Spleen (tissue), 11 donors: Measurements from ENCODE around the gene KDM2A. TPM values are rescaled to one million over a fixed set of nuclear protein-coding genes. Genes with fewer than 3 reads are reported as not detected.
"Not testable (repeated sequence)": the region's sequence is repeated elsewhere in the genome, so short reads cannot be mapped to it uniquely, and the experiment has no call there.

ENCODE experiments used
- DNase-seq: peaks from one replicate; pipeline ENCODE4 v3.0.0-alpha.2; 2020
- H3K27ac ChIP-seq, 8 donors: fragments of 200-600 bp; sonication (generic) in 7 of 8; 1 replicate in 4 of 8; 2 replicates in 4 of 8; pipeline versions ENCODE4 v1.5.0 to v1.8.0; 2016 to 2021; ENCODE audit warnings: inconsistent platforms in 4 of 8, mild to moderate bottlenecking in 4 of 8, moderate library complexity in 1 of 8
- H3K27me3 ChIP-seq, 7 donors: fragments of 200-600 bp; sonication (generic) in 6 of 7; replicated peaks in 1 of 7; 1 replicate in 4 of 7; 2 replicates in 3 of 7; pipeline versions ENCODE4 v1.5.0 to v1.8.0; 2016 to 2021; ENCODE audit warnings: inconsistent platforms in 3 of 7, mild to moderate bottlenecking in 1 of 7
- H3K36me3 ChIP-seq, 6 donors: fragments of 200-600 bp; sonication (generic) in 5 of 6; 1 replicate in 4 of 6; 2 replicates in 2 of 6; pipeline versions ENCODE4 v1.5.0 to v1.8.0; 2016 to 2021; ENCODE audit warnings: inconsistent platforms in 2 of 6
- H3K4me1 ChIP-seq, 6 donors: fragments of 200-600 bp; sonication (generic) in 5 of 6; 1 replicate in 3 of 6; 2 replicates in 3 of 6; pipeline versions ENCODE4 v1.5.0 to v1.8.0; 2016 to 2021; ENCODE audit warnings: inconsistent platforms in 3 of 6
- H3K4me3 ChIP-seq, 8 donors: fragments of 200-600 bp; sonication (generic) in 7 of 8; 1 replicate in 4 of 8; 2 replicates in 4 of 8; pipeline versions ENCODE4 v1.5.0 to v1.8.0; 2016 to 2021; ENCODE audit warnings: inconsistent platforms in 4 of 8, mild to moderate bottlenecking in 4 of 8, moderate library complexity in 2 of 8
- H3K9me3 ChIP-seq, 8 donors: fragments of 200-600 bp; sonication (generic) in 7 of 8; 1 replicate in 4 of 8; 2 replicates in 4 of 8; pipeline versions ENCODE4 v1.5.0 to v1.8.0; 2016 to 2021; ENCODE audit warnings: inconsistent platforms in 4 of 8
- CTCF ChIP-seq, 11 experiments: fragments of 200-600 bp in 7 of 11; fragments of 450-650 bp in 4 of 11; sonication (generic) in 4 of 11; IDR thresholded peaks in 8 of 11; conservative IDR thresholded peaks in 3 of 11; 1 replicate in 7 of 11; 2 replicates in 4 of 11; pipeline versions ENCODE4 v1.4.0 to v1.8.0; 2016 to 2021; ENCODE audit warnings: antibody characterized with exemption in 11 of 11, inconsistent platforms in 4 of 11, mild to moderate bottlenecking in 1 of 11
- POLR2A ChIP-seq, 3 donors: fragments of 450-650 bp; IDR thresholded peaks; one replicate each; pipeline ENCODE4 v1.5.1; 2017; ENCODE audit warnings: antibody characterized with exemption in 3 of 3, mild to moderate bottlenecking in 1 of 3
- POLR2AphosphoS5 ChIP-seq, 3 donors: sonication (generic); formaldehyde crosslinking; IDR thresholded peaks; one replicate each; pipeline ENCODE4 v1.5.1; 2017; ENCODE audit warnings: antibody characterized with exemption in 3 of 3
- WGBS, 5 donors: extraction: QIAGEN DNeasy Blood & Tissue Kit in 3 of 5; methylation state at CpG; one replicate each; pipeline versions ENCODE4 v1.1.5 to v1.1.7; 2013 to 2018; 5-methylcytosine and 5-hydroxymethylcytosine counted together
- intact Hi-C: fragments of 100-400 bp; cut with DNase I; formaldehyde crosslinking; loops from one replicate; pipeline ENCODE4 v1.15.0; 2023; ENCODE audit warnings: low total_unique reads
- polyA plus RNA-seq, 3 donors: library from polyadenylated mRNA; stranded (reverse); fragments of 200-250 nt; gene quantifications; one replicate each; pipeline ENCODE4 v1.2.1, GENCODE V29; 2013
- total RNA-seq, 7 donors: library from RNA; depleted of rRNA in 3 of 7; stranded (reverse); fragments of >200 nt in 3 of 7; fragmentation: NEBNext Ultra II Directional in 4 of 7; extraction: Animal tissue kit (Norgen Biotek cat#: 25700) in 4 of 7; gene quantifications; one replicate each; pipeline versions ENCODE4 v1.1.0 to v1.2.1, GENCODE V29; 2016 to 2021
- donor health status: healthy with polysubstance abuse.
- donor health status: DM: no; HTN: no; CAD: no; lungs with moderate emphysema.
- donor health status: DM: no; HTN: no; CAD: no.
- donor health status: Bipolar disorder and iron deficiency.
- donor health status: healthy.
- donor health status: DM: no; HTN: no; CAD: no.
- donor health status: DM: yes; HTN: yes; CAD: no.

Gene KDM2A
- total and polyA plus RNA-seq, 10 donors = 18.5 to 149 (median 125) TPM

- 28 to 40% (median 37%) methylated on average over 1 of the region's 1 CpG for WGBS, 5 donors
Observed at GRCh38 chr11:67165623-67166022, 46.6 kb downstream of the KDM2A start.

GRCh38 chr11:67167091-67167490 lies 48.0 kb downstream of the KDM2A start:
- peaks cover 0 to 36% (median 4%) of the 10 kb centered on the region in 6 donors for H3K36me3 ChIP-seq
- H3K4me1 ChIP-seq = peaks cover 0 to 86% (median 31%) of the 10 kb centered on the region in 6 donors
- H3K27ac ChIP-seq = peak overlapping the region in 1 of 8 donors; percentile 7
- TF ChIP-seq POLR2AphosphoS5 (IDR thresholded peaks at IDR 0.05) (no peak), CTCF (IDR thresholded peaks at IDR 0.05 in 8 of 11, conservative IDR thresholded peaks at IDR 0.05 in 3 of 11) (no peak), POLR2A (IDR thresholded peaks at IDR 0.05) (no peak)
- intact Hi-C loops = no loop called here
- WGBS, 5 donors = 91 to 99% (median 93%) methylated on average over 2 of the region's 2 CpGs
- H3K9me3 ChIP-seq = no peaks in the 10 kb centered on the region
- DNase-seq = no peak
- H3K4me3 ChIP-seq = no peak overlapping the region
- no peaks in the 10 kb centered on the region for H3K27me3 ChIP-seq

More at GRCh38 chr11:67165623-67166022, 46.6 kb downstream of the KDM2A start:
- H3K4me3 ChIP-seq = no peak overlapping the region
- no peak for DNase-seq
- peaks cover 0 to 25% (median 4%) of the 10 kb centered on the region in 6 donors for H3K36me3 ChIP-seq
- intact Hi-C loops = no loop called here
- TF ChIP-seq POLR2A (IDR thresholded peaks at IDR 0.05) = no peak
- no peak for TF ChIP-seq CTCF (IDR thresholded peaks at IDR 0.05 in 8 of 11, conservative IDR thresholded peaks at IDR 0.05 in 3 of 11)
- no peak for TF ChIP-seq POLR2AphosphoS5 (IDR thresholded peaks at IDR 0.05)
- H3K4me1 ChIP-seq = peaks cover 0 to 89% (median 37%) of the 10 kb centered on the region in 6 donors
- peak overlapping the region in 3 of 8 donors; percentile 6 to 33 (median 16) for H3K27ac ChIP-seq
- H3K9me3 ChIP-seq = no peaks in the 10 kb centered on the region
- H3K27me3 ChIP-seq = no peaks in the 10 kb centered on the region

GRCh38 chr11:67167719-67168118 lies 48.7 kb downstream of the KDM2A start:
- WGBS, 5 donors = 92 to 100% (median 94%) methylated on average over 1 of the region's 1 CpG
- Histone ChIP-seq H3K9me3 (no peaks in the 10 kb centered on the region), H3K4me1 (peaks cover 0 to 84% (median 32%) of the 10 kb centered on the region in 6 donors), H3K36me3 (peaks cover 0 to 32% (median 4%) of the 10 kb centered on the region in 6 donors), H3K4me3 (no peak overlapping the region), H3K27ac (peak overlapping the region in 1 of 8 donors; percentile 15), H3K27me3 (no peaks in the 10 kb centered on the region)
- no peak for DNase-seq
- no peak for TF ChIP-seq POLR2A (IDR thresholded peaks at IDR 0.05)
- TF ChIP-seq POLR2AphosphoS5 (IDR thresholded peaks at IDR 0.05) = no peak
- TF ChIP-seq CTCF (IDR thresholded peaks at IDR 0.05 in 8 of 11, conservative IDR thresholded peaks at IDR 0.05 in 3 of 11) = no peak
- intact Hi-C loops = loop anchor here (2.0 kb wide), 1 partner anchor 87 kb away; no protein-coding TSS in a partner anchor

GRCh38 chr11:67168911-67169310 lies 49.8 kb downstream of the KDM2A start:
- H3K36me3 ChIP-seq = peaks cover 0 to 28% (median 0%) of the 10 kb centered on the region in 6 donors
- H3K4me3 ChIP-seq, DNase-seq, H3K27me3 ChIP-seq, H3K9me3 ChIP-seq, H3K27ac ChIP-seq: not testable (repeated sequence)
- 88 to 94% (median 92%) methylated on average over 9 of the region's 9 CpGs for WGBS, 5 donors
- intact Hi-C loops = loop anchor here (2.0 kb wide), 1 partner anchor 88 kb away; no protein-coding TSS in a partner anchor
- H3K4me1 ChIP-seq = peaks cover 0 to 89% (median 34%) of the 10 kb centered on the region in 6 donors
